Measurements from ENCODE around the gene FSD1.

DNA sequence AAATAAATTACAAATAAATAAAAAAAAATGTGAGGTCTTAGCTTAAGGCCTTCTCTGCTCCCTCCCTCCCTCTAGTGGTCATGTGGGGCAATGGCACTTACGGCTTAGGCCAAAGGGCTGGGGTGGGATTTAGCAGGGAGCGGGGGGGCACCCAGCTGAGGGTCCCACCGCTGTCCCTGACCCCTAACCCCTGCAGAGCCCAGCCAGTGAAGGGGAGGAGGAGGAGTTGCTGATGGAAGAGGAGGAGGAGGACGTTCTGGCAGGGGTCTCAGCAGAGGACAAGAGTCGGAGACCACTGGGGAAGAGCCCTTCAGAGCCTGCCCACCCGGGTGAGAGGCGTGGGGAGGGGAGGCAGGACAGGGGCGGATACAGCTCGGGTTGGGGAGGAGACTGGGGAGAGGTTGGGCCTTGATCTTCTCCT, 48.3 kb downstream of the FSD1 start:
- TF ChIP-seq OSR1 (CRISPR knock-in tag; IDR thresholded peaks at IDR 0.05): no peak
- no peak for TF ChIP-seq ESRRG (CRISPR knock-in tag; IDR thresholded peaks at IDR 0.05)

Data from SK-N-SH treated with all-trans-retinoic acid at 6 μM for 48 hours (cell line).